Smooth muscle cell (in vitro differentiated cells): ENCODE results near the gene SLMAP. TPM values are rescaled to one million over a fixed set of nuclear protein-coding genes. Genes with fewer than 3 reads are reported as not detected.

Source experiments
- DNase-seq: peaks from one replicate; lab custom pipeline; 2025; ENCODE audit not compliant: unreplicated experiment; lab: John Stamatoyannopoulos, UW
- H2AFZ ChIP-seq: fragments of 200-600 bp; sonication (generic); 2 replicates; pipeline ENCODE4 v1.6.0; 2016; ENCODE audit warnings: antibody characterized with exemption, low read depth, mild to moderate bottlenecking
- H3F3A ChIP-seq: fragments of 200-600 bp; sonication (generic); 2 replicates; pipeline ENCODE4 v1.6.0; 2017; ENCODE audit warnings: antibody characterized with exemption, low read depth
- H3K27ac ChIP-seq: fragments of 200-600 bp; sonication (generic); 2 replicates; pipeline ENCODE4 v1.5.1; 2016; ENCODE audit warnings: low read depth, mild to moderate bottlenecking
- H3K27me3 ChIP-seq: fragments of 200-600 bp; sonication (generic); 2 replicates; pipeline ENCODE4 v1.6.1; 2016; ENCODE audit warnings: low read depth, mild to moderate bottlenecking
- H3K36me3 ChIP-seq: fragments of 200-600 bp; sonication (generic); 2 replicates; pipeline ENCODE4 v1.5.1; 2016; ENCODE audit warnings: low read depth
- H3K4me1 ChIP-seq: fragments of 200-600 bp; sonication (generic); 2 replicates; pipeline ENCODE4 v1.5.1; 2016; ENCODE audit warnings: low read depth
- H3K4me2 ChIP-seq: fragments of 200-600 bp; sonication (generic); 2 replicates; pipeline ENCODE4 v1.6.0; 2016; ENCODE audit warnings: mild to moderate bottlenecking
- H3K4me3 ChIP-seq: fragments of 200-600 bp; sonication (generic); 2 replicates; pipeline ENCODE4 v1.5.1; 2016; ENCODE audit warnings: mild to moderate bottlenecking
- H3K79me2 ChIP-seq: fragments of 200-600 bp; sonication (generic); 2 replicates; pipeline ENCODE4 v1.6.0; 2016; ENCODE audit warnings: low read depth, mild to moderate bottlenecking
- H3K9ac ChIP-seq: fragments of 200-600 bp; sonication (generic); 2 replicates; pipeline ENCODE4 v1.6.0; 2016; ENCODE audit warnings: low read depth
- H3K9me3 ChIP-seq: fragments of 200-600 bp; sonication (generic); replicated peaks from 2 replicates; pipeline ENCODE4 v1.5.1; 2016; ENCODE audit warnings: low read depth
- H4K20me1 ChIP-seq: fragments of 200-600 bp; sonication (generic); 2 replicates; pipeline ENCODE4 v1.6.0; 2016; ENCODE audit warnings: low read depth
- CTCF ChIP-seq: fragments of 200-600 bp; sonication (generic); IDR thresholded peaks from 2 replicates; pipeline ENCODE4 v1.5.1; 2017; ENCODE audit warnings: borderline replicate concordance, mild to moderate bottlenecking, antibody characterized with exemption; ENCODE audit not compliant: insufficient read depth, poor library complexity, severe bottlenecking
- WGBS: methylation state at CpG from one replicate; pipeline ENCODE4 v1.1.7; 2016; ENCODE audit warnings: low lambda C conversion rate; 5-methylcytosine and 5-hydroxymethylcytosine counted together
- polyA plus RNA-seq: library from polyadenylated mRNA; unstranded; fragments of >200 nt; fragmentation: Nextera tagmentation; extraction: Ambion mirVana; gene quantifications from 2 replicates; pipeline ENCODE4 v1.2.1, GENCODE V29; 2016
- total RNA-seq: library from RNA; depleted of rRNA; stranded (reverse); fragments of >200 nt; gene quantifications from 2 replicates; pipeline ENCODE4 v1.2.3, GENCODE V29; 2014

SLMAP gene
- total and polyA plus RNA-seq, 2 experiments from 2014 or later, result 19.9 to 42.8 TPM

- Histone ChIP-seq H3K27me3 (no peaks in the 10 kb centered on the region), H4K20me1 (no peaks in the 10 kb centered on the region), H3K36me3 (no peaks in the 10 kb centered on the region), H3K9me3 (no peaks in the 10 kb centered on the region), H3K4me3 (no peak overlapping the region), H3K27ac (peak overlapping the region; percentile 66), H3K4me2 (no peak overlapping the region), H3K9ac (no peak overlapping the region), H3K4me1 (peaks cover 14% of the 10 kb centered on the region), H2AFZ (no peak overlapping the region), H3F3A (peaks cover 18% of the 10 kb centered on the region), H3K79me2 (no peaks in the 10 kb centered on the region)
- 95% methylated on average over 13 of the region's 13 CpGs for WGBS
- no peak for TF ChIP-seq CTCF
- no peak for DNase-seq
Measured at GRCh38 chr3:57973715-57974477, 217.8 kb downstream of the SLMAP start.

- no peaks in the 10 kb centered on the region for H3K79me2 ChIP-seq
- no peak for TF ChIP-seq CTCF
- H3K27me3 ChIP-seq, result no peaks in the 10 kb centered on the region
- H3K4me3 ChIP-seq, result no peak overlapping the region
- no peaks in the 10 kb centered on the region for H3K9me3 ChIP-seq
- H3K9ac ChIP-seq, result no peak overlapping the region
- H2AFZ ChIP-seq, result no peak overlapping the region
- peaks cover 5% of the 10 kb centered on the region for H3K4me1 ChIP-seq
- no peaks in the 10 kb centered on the region for H3K36me3 ChIP-seq
- peak overlapping the region; percentile 66 for H3K27ac ChIP-seq
- DNase-seq, result no peak
- peak overlapping the region; percentile 49 for H3K4me2 ChIP-seq
- H4K20me1 ChIP-seq, result no peaks in the 10 kb centered on the region
- peaks cover 10% of the 10 kb centered on the region for H3F3A ChIP-seq
- 48% methylated on average over 6 of the region's 6 CpGs for WGBS
Measured at GRCh38 chr3:57974796-57975388, 218.8 kb downstream of the SLMAP start.

- Histone ChIP-seq H3K27ac (no peak overlapping the region), H2AFZ (no peak overlapping the region)
Measured at GRCh38 chr3:57977818-57978235, 221.7 kb downstream of the SLMAP start.

More at GRCh38 chr3:57977818-57978235, 221.7 kb downstream of the SLMAP start:
- TF ChIP-seq CTCF, result no peak
- Histone ChIP-seq H3F3A (peaks cover 6% of the 10 kb centered on the region), H3K79me2 (no peaks in the 10 kb centered on the region), H3K4me2 (no peak overlapping the region), H3K4me1 (no peaks in the 10 kb centered on the region), H3K27me3 (no peaks in the 10 kb centered on the region), H3K4me3 (no peak overlapping the region), H4K20me1 (no peaks in the 10 kb centered on the region), H3K9me3 (no peaks in the 10 kb centered on the region), H3K36me3 (no peaks in the 10 kb centered on the region), H3K9ac (no peak overlapping the region)
- DNase-seq, result no peak
- WGBS, result 53% methylated on average over 4 of the region's 4 CpGs
